Chondrocyte (in vitro differentiated cells): ENCODE data around the gene IFNA10. TPM values are rescaled to one million over a fixed set of nuclear protein-coding genes. Genes with fewer than 3 reads are reported as not detected.
"Not testable (repeated sequence)": the region's sequence is repeated elsewhere in the genome, so short reads cannot be mapped to it uniquely, and the experiment has no call there.

Source experiments
- DNase-seq: peaks from one replicate; pipeline ENCODE4 v3.0.0; 2021; ENCODE audit warnings: mixed read lengths, low spot score
- H3K27ac Mint-ChIP-seq: one replicate; pipeline ENCODE4 v1.8.0; 2021; ENCODE audit warnings: mild to moderate bottlenecking, moderate library complexity, mixed read lengths; ENCODE audit not compliant: unreplicated experiment
- H3K27me3 Mint-ChIP-seq: 2 replicates; pipeline ENCODE4 v1.8.0; 2021; ENCODE audit warnings: low read depth, mixed read lengths
- H3K36me3 Mint-ChIP-seq: 2 replicates; pipeline ENCODE4 v1.8.0; 2021; ENCODE audit warnings: low read depth, mixed read lengths
- H3K4me1 Mint-ChIP-seq: 2 replicates; pipeline ENCODE4 v1.8.0; 2021; ENCODE audit warnings: low read depth, mild to moderate bottlenecking, mixed read lengths
- H3K4me3 Mint-ChIP-seq: one replicate; pipeline ENCODE4 v1.8.0; 2021; ENCODE audit warnings: mild to moderate bottlenecking, moderate library complexity, mixed read lengths; ENCODE audit not compliant: unreplicated experiment
- H3K9me3 Mint-ChIP-seq: 2 replicates; pipeline ENCODE4 v1.8.0; 2021; ENCODE audit warnings: low read depth, mixed read lengths
- long read RNA-seq: library from polyadenylated mRNA; stranded (forward); transcript quantifications from one replicate; pipeline ENCODE4 v2.0.0, GENCODE V29; 2021
- total RNA-seq: library from RNA; stranded (reverse); gene quantifications from 3 replicates; pipeline ENCODE4 v1.2.1, GENCODE V29; 2021
- TF ChIP-seq, protein P1 (sequence below): fragments of 200-600 bp; sonication (generic); IDR thresholded peaks from 2 replicates; pipeline ENCODE4 v1.5.0; 2021; ENCODE audit warnings: antibody characterized with exemption, mild to moderate bottlenecking, moderate library complexity

IFNA10 gene
- total RNA-seq, result not detected in 3 replicates
- long read RNA-seq, result 0 reads

DNA sequence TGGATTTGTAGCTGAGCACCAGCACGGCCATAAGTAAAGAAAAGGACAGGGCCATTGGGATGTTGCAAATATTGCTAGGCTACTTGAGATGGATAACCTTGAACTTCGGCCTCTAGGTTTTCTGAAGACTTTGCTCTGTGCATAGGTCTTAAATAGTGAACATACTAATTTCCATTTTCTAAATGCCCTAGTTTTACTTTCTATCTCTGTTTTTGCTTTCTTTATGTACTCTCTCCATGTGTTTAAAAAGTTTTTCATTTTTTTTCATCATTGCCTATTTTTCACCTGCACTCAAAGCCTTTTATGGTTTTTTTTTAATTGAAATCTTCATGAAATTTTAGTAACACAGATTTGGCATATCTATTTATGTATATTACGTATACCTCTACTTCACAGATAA is at the start of gene IFNA10:
Gene IFNA10, minus strand, starts transcription at position 101 of the 400 bp plus-strand sequence. Its CDS starts 46 bp downstream, at position 55.
- H3K4me1 Mint-ChIP-seq, H3K27ac Mint-ChIP-seq: not testable (repeated sequence)

DNA sequence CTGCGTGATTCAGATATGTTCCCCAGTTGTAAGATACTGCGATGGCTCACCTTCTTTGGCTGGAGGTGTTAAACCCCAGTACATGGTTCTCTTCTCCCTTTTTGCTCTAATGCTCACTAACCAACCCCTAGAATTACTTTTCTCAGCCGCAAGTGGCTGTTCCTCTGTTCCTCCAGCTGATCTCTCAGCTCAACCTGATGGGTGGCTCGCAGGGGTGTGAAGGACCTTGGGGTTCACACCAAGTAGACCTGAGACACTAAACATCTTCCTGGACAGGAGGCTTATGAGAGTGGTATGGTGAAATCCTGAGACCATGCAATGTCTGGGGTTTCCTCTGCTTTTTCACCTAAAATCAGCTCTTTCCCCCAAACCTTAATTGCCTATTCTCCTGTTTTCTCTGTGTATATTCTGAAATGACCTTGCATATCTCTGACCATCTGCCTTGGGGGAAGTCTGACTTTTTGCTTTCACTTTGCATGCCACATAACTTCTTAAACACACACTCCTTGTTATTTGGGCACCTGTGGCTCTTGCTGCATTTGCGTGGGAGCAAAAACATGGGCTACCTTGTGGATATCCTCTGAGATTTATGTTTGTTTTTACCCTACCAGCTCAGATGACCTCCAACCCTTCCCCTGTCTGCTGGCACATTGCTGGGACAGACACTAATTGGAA is 48.7 kb upstream of the IFNA10 start:
- no peak overlapping the region for H3K27ac Mint-ChIP-seq
- no peak for DNase-seq
- H3K27me3 Mint-ChIP-seq, result peaks cover 45% of the 10 kb centered on the region
- peaks cover 4% of the 10 kb centered on the region for H3K4me1 Mint-ChIP-seq
- H3K4me3 Mint-ChIP-seq, result no peak overlapping the region
- TF ChIP-seq, protein P1, sequence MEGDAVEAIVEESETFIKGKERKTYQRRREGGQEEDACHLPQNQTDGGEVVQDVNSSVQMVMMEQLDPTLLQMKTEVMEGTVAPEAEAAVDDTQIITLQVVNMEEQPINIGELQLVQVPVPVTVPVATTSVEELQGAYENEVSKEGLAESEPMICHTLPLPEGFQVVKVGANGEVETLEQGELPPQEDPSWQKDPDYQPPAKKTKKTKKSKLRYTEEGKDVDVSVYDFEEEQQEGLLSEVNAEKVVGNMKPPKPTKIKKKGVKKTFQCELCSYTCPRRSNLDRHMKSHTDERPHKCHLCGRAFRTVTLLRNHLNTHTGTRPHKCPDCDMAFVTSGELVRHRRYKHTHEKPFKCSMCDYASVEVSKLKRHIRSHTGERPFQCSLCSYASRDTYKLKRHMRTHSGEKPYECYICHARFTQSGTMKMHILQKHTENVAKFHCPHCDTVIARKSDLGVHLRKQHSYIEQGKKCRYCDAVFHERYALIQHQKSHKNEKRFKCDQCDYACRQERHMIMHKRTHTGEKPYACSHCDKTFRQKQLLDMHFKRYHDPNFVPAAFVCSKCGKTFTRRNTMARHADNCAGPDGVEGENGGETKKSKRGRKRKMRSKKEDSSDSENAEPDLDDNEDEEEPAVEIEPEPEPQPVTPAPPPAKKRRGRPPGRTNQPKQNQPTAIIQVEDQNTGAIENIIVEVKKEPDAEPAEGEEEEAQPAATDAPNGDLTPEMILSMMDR, result no peak
- no peaks in the 10 kb centered on the region for H3K9me3 Mint-ChIP-seq
- H3K36me3 Mint-ChIP-seq, result no peaks in the 10 kb centered on the region

More for the DNA sequence above, at the start of gene IFNA10:
- DNase-seq, H3K36me3 Mint-ChIP-seq, H3K4me3 Mint-ChIP-seq, H3K9me3 Mint-ChIP-seq: not testable (repeated sequence)
- H3K27me3 Mint-ChIP-seq, result peaks cover 33% of the 10 kb centered on the region

DNA sequence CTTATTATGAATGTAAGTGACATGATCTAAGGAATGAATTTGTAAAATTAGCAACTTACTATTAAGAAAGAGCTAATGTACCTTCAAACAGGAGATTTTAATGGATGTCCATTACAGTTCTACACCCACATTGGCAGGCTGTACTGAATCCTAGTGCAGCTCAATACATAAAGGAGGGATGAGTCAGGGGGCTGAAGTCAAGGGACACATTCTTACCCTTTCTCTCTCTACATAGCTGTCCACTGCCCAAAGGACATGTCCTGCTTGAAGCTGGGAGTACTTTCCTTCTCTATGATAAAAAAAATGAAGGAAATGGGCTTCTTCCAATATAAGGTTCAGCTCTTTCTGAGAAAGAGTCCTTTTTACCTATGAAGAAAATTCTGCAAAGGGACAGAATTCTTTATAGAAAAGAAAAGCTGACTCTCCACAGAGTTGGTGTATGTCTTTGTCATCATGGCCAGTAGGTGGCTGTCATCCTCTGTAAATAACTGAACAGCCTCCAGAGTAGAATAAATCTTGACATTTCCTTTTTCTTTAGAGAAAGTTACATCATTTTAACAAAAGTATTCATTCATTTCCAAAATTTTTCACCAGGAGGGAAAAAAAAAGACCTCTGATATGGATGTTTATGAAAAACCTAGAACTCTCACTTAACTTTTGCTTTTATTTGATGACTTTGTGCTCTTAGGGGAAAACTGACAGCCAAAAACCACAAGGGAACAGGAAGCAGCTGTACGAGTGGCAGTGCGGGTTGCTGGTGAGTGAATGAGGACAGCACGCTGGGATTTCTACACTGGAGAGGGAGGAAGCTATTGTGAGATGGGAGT is 46.0 kb upstream of the IFNA10 start:
- DNase-seq, result no peak

DNA sequence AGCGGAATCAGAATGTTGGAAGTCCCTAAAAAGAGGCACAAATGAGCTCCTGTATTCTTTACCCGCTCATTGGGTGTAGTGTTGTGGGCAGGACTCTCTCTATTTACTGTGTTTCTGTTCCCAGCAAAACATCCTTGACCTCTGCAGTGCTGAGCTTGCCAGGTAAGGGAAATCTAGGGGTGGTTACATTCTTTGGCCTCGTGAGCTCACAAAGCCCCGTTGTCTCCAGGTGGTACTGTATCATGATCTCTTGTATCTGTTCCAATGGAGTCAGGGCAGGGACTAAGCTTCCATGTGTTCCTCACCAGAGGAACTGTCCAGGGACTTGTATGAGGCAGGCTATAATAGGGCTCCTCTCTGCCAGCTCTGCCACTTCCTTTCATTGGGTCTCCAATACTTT is 44.7 kb upstream of the IFNA10 start:
- no peak overlapping the region for H3K4me3 Mint-ChIP-seq
- no peak overlapping the region for H3K27ac Mint-ChIP-seq
- no peaks in the 10 kb centered on the region for H3K9me3 Mint-ChIP-seq
- peaks cover 4% of the 10 kb centered on the region for H3K4me1 Mint-ChIP-seq
- TF ChIP-seq, protein P1, result no peak
- DNase-seq, result no peak
- H3K36me3 Mint-ChIP-seq, result no peaks in the 10 kb centered on the region
- peaks cover 53% of the 10 kb centered on the region for H3K27me3 Mint-ChIP-seq

More for the DNA sequence above, 46.0 kb upstream of the IFNA10 start:
- peaks cover 56% of the 10 kb centered on the region for H3K27me3 Mint-ChIP-seq
- H3K9me3 Mint-ChIP-seq, result no peaks in the 10 kb centered on the region
- H3K36me3 Mint-ChIP-seq, result no peaks in the 10 kb centered on the region
- H3K4me1 Mint-ChIP-seq, result peaks cover 4% of the 10 kb centered on the region
- TF ChIP-seq, protein P1, result peak; percentile 79
- no peak overlapping the region for H3K27ac Mint-ChIP-seq
- peak overlapping the region; percentile 24 for H3K4me3 Mint-ChIP-seq

DNA sequence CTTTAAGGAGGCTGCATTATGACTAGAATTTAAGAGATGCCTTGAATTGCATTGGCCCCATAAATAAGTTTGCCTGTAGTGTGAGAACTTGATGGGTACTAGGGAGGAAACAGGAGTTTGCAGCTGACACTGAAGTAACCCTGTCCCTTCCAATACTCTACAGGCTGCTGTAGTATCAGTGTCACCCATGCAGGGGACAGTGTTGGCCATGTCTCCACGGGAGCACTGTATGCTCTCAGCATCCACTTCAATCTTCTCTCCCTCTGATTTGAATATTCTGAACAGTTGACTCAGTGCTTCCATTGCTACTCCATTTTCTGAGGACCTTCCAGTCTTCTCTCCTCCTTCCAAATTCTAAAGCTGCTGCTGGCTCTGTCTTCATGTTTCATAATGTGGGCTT is 44.2 kb upstream of the IFNA10 start:
- H3K9me3 Mint-ChIP-seq, result peaks cover 2% of the 10 kb centered on the region
- H3K4me3 Mint-ChIP-seq, result no peak overlapping the region
- peaks cover 49% of the 10 kb centered on the region for H3K27me3 Mint-ChIP-seq
- H3K4me1 Mint-ChIP-seq, result peaks cover 4% of the 10 kb centered on the region
- no peak overlapping the region for H3K27ac Mint-ChIP-seq
- TF ChIP-seq, protein P1, result no peak
- DNase-seq, result no peak
- no peaks in the 10 kb centered on the region for H3K36me3 Mint-ChIP-seq
